HepG2 (cell line): Measurements from ENCODE around the gene B3GNT9. TPM values are rescaled to one million over a fixed set of nuclear protein-coding genes. Genes with fewer than 3 reads are reported as not detected.

Source experiments
- ARNT2 ChIP-seq: sonication (generic); formaldehyde crosslinking; IDR thresholded peaks from 2 replicates; pipeline ENCODE4 v1.8.0; 2022; ENCODE audit warnings: mild to moderate bottlenecking, low read depth, missing genetic modification reagents, moderate library complexity
- CBX1 ChIP-seq: IDR thresholded peaks from one replicate; pipeline ENCODE4 v1.6.1; 2016; ENCODE audit warnings: antibody characterized with exemption, low read depth
- CC2D1A ChIP-seq: sonication (generic); formaldehyde crosslinking; IDR thresholded peaks from 2 replicates; pipeline ENCODE4 v1.8.1; 2023; ENCODE audit warnings: mild to moderate bottlenecking, missing genetic modification reagents
- CEBPZ ChIP-seq: IDR thresholded peaks from 2 replicates; pipeline ENCODE4 v1.6.1; 2012; ENCODE audit warnings: low read length, improper control_type of control experiment
- DMAP1 ChIP-seq: IDR thresholded peaks from 2 replicates; pipeline ENCODE4 v1.6.1; 2016
- EZH2 ChIP-seq: conservative IDR thresholded peaks from 2 replicates; pipeline ENCODE4 v1.6.1; 2012; ENCODE audit warnings: mild to moderate bottlenecking, low read depth, low read length, moderate library complexity
- HNRNPK ChIP-seq: fragments of 200-400 bp; formaldehyde crosslinking; IDR thresholded peaks from 2 replicates; pipeline ENCODE4 v1.6.1; 2018; ENCODE audit warnings: low read length, low read depth, moderate library complexity, mild to moderate bottlenecking; ENCODE audit not compliant: poor library complexity, severe bottlenecking
- KAT7 ChIP-seq: IDR thresholded peaks from 2 replicates; pipeline ENCODE4 v1.6.1; 2018; ENCODE audit warnings: borderline replicate concordance, missing compliant biosample characterization
- KDM2A ChIP-seq: sonication (generic); formaldehyde crosslinking; IDR thresholded peaks from 2 replicates; pipeline ENCODE4 v1.4.0; 2020; ENCODE audit warnings: low read depth, missing genetic modification reagents, borderline replicate concordance
- PLSCR1 ChIP-seq: sonication (generic); formaldehyde crosslinking; IDR thresholded peaks from 2 replicates; pipeline ENCODE4 v1.5.0; 2020; ENCODE audit warnings: missing genetic modification reagents, mild to moderate bottlenecking, borderline replicate concordance
- SP2 ChIP-seq: sonication (generic); formaldehyde crosslinking; IDR thresholded peaks from 2 replicates; pipeline ENCODE4 v1.5.1; 2020; ENCODE audit warnings: mild to moderate bottlenecking, missing genetic modification reagents
- ZMYM3 ChIP-seq: sonication (generic); formaldehyde crosslinking; IDR thresholded peaks from 2 replicates; pipeline ENCODE4 v1.5.1; 2020; ENCODE audit warnings: mild to moderate bottlenecking, missing genetic modification reagents
- ZNF30 ChIP-seq: sonication (generic); formaldehyde crosslinking; IDR thresholded peaks from 2 replicates; pipeline ENCODE4 v1.5.0; 2020; ENCODE audit warnings: mild to moderate bottlenecking, missing genetic modification reagents
- ZNF772 ChIP-seq: sonication (generic); formaldehyde crosslinking; IDR thresholded peaks from 2 replicates; pipeline ENCODE4 v1.5.0; 2020; ENCODE audit warnings: mild to moderate bottlenecking, missing genetic modification reagents
- polyA plus RNA-seq, 8 experiments: library from polyadenylated mRNA; depleted of rRNA in 3 of 8; stranded (reverse) in 7 of 8; unstranded in 1 of 8; fragments of >200 nt; fragmentation: Illumina TruSeq in 4 of 8; extraction: Trizol in 4 of 8; gene quantifications; 2 replicates each; pipeline versions ENCODE4 v1.2.1 to v1.2.3, GENCODE V29; 2011 to 2016; ENCODE audit warnings: low read depth in 4 of 8, missing spikeins in 1 of 8, mixed read lengths in 1 of 8; ENCODE audit not compliant: insufficient read depth in 1 of 8
- total RNA-seq, 5 experiments: library from RNA; depleted of rRNA; stranded (reverse); fragments of >200 nt; fragmentation: Illumina TruSeq; extraction: Trizol; gene quantifications; 2 replicates each; pipeline ENCODE4 v1.2.3, GENCODE V29; 2016; ENCODE audit warnings: low read depth in 1 of 5
- TF ChIP-seq, protein P1 (sequence below): sonication (generic); formaldehyde crosslinking; IDR thresholded peaks from 2 replicates; pipeline ENCODE4 v1.4.0; 2020; ENCODE audit warnings: missing genetic modification reagents, borderline replicate concordance
- TF ChIP-seq, protein P2 (sequence below): sonication (generic); formaldehyde crosslinking; conservative IDR thresholded peaks from 2 replicates; pipeline ENCODE4 v1.4.0; 2020; ENCODE audit warnings: missing genetic modification reagents
- TF ChIP-seq, protein P3 (sequence below): sonication (generic); formaldehyde crosslinking; IDR thresholded peaks from 2 replicates; pipeline ENCODE4 v1.8.1; 2023; ENCODE audit warnings: missing genetic modification reagents, inconsistent platforms, borderline replicate concordance
- TF ChIP-seq, protein P4 (sequence below): conservative IDR thresholded peaks from 2 replicates; pipeline ENCODE4 v1.6.1; 2018; ENCODE audit warnings: missing genetic modification reagents

The B3GNT9 gene
- total and polyA plus RNA-seq, 2 of the 13 experiments (the other 11 are each of a cell fraction or from before 2014, with no cell fraction given), result 1.5 to 3.1 TPM

DNA sequence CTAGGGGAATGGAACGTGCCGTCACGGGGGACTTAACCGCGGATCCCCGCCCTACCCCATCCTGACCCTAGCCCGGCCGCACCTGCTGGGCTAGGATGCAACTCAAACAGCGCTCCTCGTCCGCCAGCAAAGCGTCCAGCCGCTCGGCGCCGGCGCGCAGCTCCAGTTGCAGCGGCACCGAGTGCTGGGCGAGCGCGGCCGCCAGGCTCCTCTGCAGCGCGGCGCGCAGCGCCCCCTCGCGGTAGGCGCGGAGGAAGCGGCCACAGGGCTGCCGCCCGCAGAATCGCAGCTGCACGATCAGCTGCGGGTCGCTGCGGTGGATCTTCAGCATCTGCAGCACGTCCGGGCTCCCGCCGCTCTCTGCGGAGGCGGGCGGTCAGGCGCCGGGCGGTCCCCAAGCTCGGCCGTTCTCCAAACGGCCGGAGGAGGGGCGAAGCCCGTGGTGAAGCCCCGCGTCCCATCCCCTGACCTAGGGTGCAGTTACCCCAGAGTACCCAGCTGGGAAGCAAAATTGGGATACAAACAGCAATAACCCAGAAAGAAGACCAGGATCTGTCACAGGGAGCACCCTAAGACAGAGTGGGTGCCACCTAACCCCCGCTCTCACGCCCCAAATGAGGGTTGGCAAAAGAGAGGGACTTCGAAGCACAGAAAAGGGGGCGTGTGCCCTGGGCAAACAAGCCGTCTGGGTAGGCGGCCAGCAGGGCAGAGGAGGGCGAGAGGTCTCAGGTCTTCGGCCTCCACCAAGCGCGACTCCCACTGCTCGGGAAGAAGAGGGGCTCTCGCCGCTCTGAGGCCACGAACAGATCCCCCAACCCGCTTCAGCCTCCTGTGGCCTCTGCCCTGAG is 4.7 kb upstream of the B3GNT9 start (continued):
- TF ChIP-seq, protein P1, sequence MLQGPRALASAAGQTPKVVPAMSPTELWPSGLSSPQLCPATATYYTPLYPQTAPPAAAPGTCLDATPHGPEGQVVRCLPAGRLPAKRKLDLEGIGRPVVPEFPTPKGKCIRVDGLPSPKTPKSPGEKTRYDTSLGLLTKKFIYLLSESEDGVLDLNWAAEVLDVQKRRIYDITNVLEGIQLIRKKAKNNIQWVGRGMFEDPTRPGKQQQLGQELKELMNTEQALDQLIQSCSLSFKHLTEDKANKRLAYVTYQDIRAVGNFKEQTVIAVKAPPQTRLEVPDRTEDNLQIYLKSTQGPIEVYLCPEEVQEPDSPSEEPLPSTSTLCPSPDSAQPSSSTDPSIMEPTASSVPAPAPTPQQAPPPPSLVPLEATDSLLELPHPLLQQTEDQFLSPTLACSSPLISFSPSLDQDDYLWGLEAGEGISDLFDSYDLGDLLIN (CRISPR knock-in tag), result no peak
- no peak for TF ChIP-seq KAT7 (CRISPR knock-in tag)
- TF ChIP-seq, protein P2, sequence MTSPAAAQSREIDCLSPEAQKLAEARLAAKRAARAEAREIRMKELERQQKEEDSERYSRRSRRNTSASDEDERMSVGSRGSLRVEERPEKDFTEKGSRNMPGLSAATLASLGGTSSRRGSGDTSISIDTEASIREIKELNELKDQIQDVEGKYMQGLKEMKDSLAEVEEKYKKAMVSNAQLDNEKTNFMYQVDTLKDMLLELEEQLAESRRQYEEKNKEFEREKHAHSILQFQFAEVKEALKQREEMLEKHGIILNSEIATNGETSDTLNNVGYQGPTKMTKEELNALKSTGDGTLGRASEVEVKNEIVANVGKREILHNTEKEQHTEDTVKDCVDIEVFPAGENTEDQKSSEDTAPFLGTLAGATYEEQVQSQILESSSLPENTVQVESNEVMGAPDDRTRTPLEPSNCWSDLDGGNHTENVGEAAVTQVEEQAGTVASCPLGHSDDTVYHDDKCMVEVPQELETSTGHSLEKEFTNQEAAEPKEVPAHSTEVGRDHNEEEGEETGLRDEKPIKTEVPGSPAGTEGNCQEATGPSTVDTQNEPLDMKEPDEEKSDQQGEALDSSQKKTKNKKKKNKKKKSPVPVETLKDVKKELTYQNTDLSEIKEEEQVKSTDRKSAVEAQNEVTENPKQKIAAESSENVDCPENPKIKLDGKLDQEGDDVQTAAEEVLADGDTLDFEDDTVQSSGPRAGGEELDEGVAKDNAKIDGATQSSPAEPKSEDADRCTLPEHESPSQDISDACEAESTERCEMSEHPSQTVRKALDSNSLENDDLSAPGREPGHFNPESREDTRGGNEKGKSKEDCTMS, result no peak
- peak; percentile 76; the same call in 1 of the 2 replicates for TF ChIP-seq KDM2A (CRISPR knock-in tag)
- peak; percentile 86 for TF ChIP-seq HNRNPK
- TF ChIP-seq, protein P3, sequence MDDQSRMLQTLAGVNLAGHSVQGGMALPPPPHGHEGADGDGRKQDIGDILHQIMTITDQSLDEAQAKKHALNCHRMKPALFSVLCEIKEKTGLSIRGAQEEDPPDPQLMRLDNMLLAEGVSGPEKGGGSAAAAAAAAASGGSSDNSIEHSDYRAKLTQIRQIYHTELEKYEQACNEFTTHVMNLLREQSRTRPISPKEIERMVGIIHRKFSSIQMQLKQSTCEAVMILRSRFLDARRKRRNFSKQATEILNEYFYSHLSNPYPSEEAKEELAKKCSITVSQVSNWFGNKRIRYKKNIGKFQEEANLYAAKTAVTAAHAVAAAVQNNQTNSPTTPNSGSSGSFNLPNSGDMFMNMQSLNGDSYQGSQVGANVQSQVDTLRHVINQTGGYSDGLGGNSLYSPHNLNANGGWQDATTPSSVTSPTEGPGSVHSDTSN (CRISPR knock-in tag), result no peak
- peak; percentile 63; the same call in 1 of the 2 replicates for TF ChIP-seq ARNT2
- no peak for TF ChIP-seq CC2D1A
- no peak for TF ChIP-seq DMAP1 (CRISPR knock-in tag)
- TF ChIP-seq SP2, result no peak
- TF ChIP-seq ZNF30 (CRISPR knock-in tag), result no peak
- no peak for TF ChIP-seq EZH2
- TF ChIP-seq ZNF772 (CRISPR knock-in tag), result no peak; the same call in 1 of the 2 replicates
- TF ChIP-seq CBX1, result no peak
- no peak for TF ChIP-seq CEBPZ
- no peak for TF ChIP-seq ZMYM3
- TF ChIP-seq, protein P4, sequence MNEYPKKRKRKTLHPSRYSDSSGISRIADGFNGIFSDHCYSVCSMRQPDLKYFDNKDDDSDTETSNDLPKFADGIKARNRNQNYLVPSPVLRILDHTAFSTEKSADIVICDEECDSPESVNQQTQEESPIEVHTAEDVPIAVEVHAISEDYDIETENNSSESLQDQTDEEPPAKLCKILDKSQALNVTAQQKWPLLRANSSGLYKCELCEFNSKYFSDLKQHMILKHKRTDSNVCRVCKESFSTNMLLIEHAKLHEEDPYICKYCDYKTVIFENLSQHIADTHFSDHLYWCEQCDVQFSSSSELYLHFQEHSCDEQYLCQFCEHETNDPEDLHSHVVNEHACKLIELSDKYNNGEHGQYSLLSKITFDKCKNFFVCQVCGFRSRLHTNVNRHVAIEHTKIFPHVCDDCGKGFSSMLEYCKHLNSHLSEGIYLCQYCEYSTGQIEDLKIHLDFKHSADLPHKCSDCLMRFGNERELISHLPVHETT, result no peak; the same call in 1 of the 2 replicates
- TF ChIP-seq PLSCR1 (CRISPR knock-in tag), result no peak
